ENCODE measurements around the gene LGR6.
"Not testable (repeated sequence)": the region's sequence is repeated elsewhere in the genome, so short reads cannot be mapped to it uniquely, and the experiment has no call there.

The LGR6 gene

GRCh38 chr1:202241376-202242079, 47.9 kb downstream of the LGR6 start:
- peak; percentile 54 for DNase-seq

- no peak for DNase-seq
Observed at GRCh38 chr1:202242080-202242419, 48.5 kb downstream of the LGR6 start.

GRCh38 chr1:202243006-202243405, 49.4 kb downstream of the LGR6 start:
- DNase-seq: no peak

GRCh38 chr1:202244841-202245261, 51.3 kb downstream of the LGR6 start:
- no peak for DNase-seq

GRCh38 chr1:202245391-202245790, 51.8 kb downstream of the LGR6 start:
- no peak for DNase-seq

GRCh38 chr1:202247104-202247503, 53.5 kb downstream of the LGR6 start:
- no peak for DNase-seq

- no peak for DNase-seq
Observed at GRCh38 chr1:202247837-202248795, 54.5 kb downstream of the LGR6 start.

GRCh38 chr1:202248861-202249260, 55.3 kb downstream of the LGR6 start:
- no peak for DNase-seq

GRCh38 chr1:202249436-202249835, 55.8 kb downstream of the LGR6 start:
- no peak for DNase-seq

GRCh38 chr1:202249846-202250245, 56.2 kb downstream of the LGR6 start:
- no peak for DNase-seq

- DNase-seq: no peak
Observed at GRCh38 chr1:202250982-202251381, 57.4 kb downstream of the LGR6 start.

GRCh38 chr1:202251424-202252256, 58.0 kb downstream of the LGR6 start:
- no peak for DNase-seq

GRCh38 chr1:202252271-202252670, 58.7 kb downstream of the LGR6 start:
- DNase-seq: no peak

- no peak for DNase-seq
Observed at GRCh38 chr1:202254454-202255252, 61.1 kb downstream of the LGR6 start.

- no peak for DNase-seq
Observed at GRCh38 chr1:202255343-202255742, 61.7 kb downstream of the LGR6 start.

GRCh38 chr1:202259705-202260104, 66.1 kb downstream of the LGR6 start:
- no peak for DNase-seq

GRCh38 chr1:202261209-202261958, 67.8 kb downstream of the LGR6 start:
- not testable (repeated sequence) for DNase-seq

GRCh38 chr1:202263628-202264027, 70.0 kb downstream of the LGR6 start:
- DNase-seq: no peak

GRCh38 chr1:202264300-202264699, 70.7 kb downstream of the LGR6 start:
- no peak for DNase-seq

GRCh38 chr1:202264726-202265125, 71.1 kb downstream of the LGR6 start:
- no peak for DNase-seq

- DNase-seq: no peak
Observed at GRCh38 chr1:202266061-202266765, 72.6 kb downstream of the LGR6 start.
